GM18508 (cell line): ENCODE results near the gene SEMA7A.

Source experiments
- ATAC-seq: cut with Tn5 transposase; IDR thresholded peaks from one replicate; pipeline ENCODE4 v1.9.1; 2021; ENCODE audit warnings: moderate number of reproducible peaks; ENCODE audit not compliant: insufficient read depth, unreplicated experiment

The SEMA7A gene

DNA sequence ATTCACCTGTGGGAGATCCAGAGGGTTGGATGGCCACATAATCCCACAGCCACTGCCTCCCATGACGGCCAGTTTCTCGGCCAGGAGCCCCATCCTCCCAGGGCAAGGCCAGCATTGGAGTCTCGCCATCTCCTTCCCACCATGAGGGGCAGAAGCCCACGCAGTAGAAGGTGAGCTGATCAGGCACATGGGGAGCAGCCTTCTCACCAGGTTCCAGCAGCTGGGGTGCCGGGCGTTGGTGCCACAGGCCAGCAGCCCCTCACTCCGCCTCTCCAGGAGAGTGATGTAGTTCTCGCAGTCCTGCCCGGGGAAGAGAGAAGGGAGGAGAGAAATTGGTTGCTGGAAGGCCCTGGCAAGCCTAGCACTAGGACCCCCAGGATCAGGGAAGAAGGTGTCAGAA is 16.1 kb downstream of the SEMA7A start:
- no peak for ATAC-seq

- ATAC-seq = no peak
Observed at GRCh38 chr15:74417225-74417624, 16.5 kb downstream of the SEMA7A start.

- ATAC-seq = no peak
Observed at GRCh38 chr15:74415966-74416916, 17.5 kb downstream of the SEMA7A start.

- ATAC-seq = no peak
Observed at GRCh38 chr15:74414603-74415338, 19.0 kb downstream of the SEMA7A start.

DNA sequence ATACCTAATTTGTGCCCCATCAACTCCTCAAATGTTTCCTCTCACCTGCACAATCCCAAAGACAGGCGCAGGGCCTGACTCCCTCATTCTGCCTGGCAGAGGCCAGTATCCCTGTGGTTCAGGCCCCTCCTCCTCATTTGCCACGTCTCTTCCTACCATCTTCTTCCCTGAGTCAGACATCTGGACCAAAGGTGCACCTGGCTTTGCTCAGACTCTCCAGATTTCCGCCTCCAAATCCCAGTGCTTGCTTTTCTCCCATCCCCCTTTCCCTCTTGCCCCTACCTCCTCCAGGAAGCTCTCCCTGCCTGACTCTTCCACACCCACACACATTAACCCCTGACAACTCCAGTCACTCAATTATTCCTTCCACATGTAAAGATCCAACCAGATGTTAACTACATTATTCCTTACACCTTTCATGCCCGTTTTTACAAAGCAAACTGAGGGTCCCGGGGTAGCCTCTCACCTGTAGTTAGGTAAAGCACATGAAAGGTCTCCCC is 19.6 kb downstream of the SEMA7A start:
- no peak for ATAC-seq

GRCh38 chr15:74413350-74414080 is 20.2 kb downstream of the SEMA7A start:
- ATAC-seq = no peak

GRCh38 chr15:74412159-74412558 is 21.6 kb downstream of the SEMA7A start:
- no peak for ATAC-seq

DNA sequence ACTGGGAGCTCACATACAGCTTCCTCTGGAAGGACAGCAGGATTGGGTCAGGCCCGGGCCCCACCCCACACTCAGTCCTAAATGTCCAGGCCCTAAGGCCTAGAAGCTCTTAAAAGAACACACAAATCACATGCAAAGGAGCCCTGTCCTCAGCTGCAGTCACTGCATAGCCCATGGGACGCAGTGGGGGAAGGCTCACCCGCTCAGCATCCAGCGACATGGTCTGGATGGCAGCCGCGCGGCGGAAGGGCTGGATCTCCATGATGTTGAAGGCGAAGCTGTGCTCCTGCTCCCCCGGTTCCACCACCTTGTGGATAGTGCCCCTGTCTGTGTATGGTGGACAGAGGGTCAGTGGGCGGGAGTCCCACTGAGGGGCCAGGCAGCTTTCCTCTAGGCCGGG is 22.1 kb downstream of the SEMA7A start:
- ATAC-seq = no peak

DNA sequence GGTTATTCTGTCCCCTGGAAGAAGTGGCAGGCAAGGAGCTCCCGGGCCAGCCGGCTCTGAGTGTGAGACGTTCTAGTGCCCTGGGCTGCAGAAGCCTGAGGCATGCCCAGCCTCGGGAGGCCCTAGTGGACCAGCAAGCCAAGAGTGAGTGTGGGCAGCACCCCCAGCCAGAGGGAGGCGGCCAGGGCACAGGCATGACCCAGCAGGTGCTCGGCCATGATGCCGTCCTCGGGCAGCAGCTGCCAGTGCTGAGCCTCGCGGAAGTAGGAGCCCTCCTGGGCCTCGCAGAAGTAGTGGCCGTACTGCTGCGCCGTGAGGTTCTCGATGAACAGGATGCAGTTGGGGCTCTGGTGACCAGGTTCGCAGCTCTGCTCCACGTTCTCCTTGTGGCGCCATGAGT is 23.3 kb downstream of the SEMA7A start:
- ATAC-seq = no peak

GRCh38 chr15:74409225-74409624 is 24.5 kb downstream of the SEMA7A start:
- ATAC-seq = no peak

- ATAC-seq = no peak
Observed at GRCh38 chr15:74408815-74409214, 24.9 kb downstream of the SEMA7A start.

DNA sequence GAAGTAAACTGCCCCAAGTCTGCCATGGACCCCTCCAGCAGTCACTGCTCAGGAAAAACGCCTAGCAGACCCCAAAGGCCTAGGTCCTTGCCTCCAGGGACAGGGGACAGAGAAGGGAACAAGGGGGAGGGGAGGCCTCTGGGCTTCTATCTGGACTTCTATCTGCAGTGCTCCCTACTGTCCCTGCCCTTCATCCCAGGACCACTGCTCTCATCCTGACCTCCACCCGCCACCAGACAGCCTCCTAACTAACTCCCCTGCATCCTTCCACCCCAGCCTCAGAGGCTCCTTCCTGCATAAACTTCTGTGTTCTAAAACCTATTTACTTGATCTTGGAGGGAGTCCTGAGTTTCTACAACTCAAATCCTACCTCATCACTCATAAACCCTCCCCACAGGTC is 25.4 kb downstream of the SEMA7A start:
- no peak for ATAC-seq

DNA sequence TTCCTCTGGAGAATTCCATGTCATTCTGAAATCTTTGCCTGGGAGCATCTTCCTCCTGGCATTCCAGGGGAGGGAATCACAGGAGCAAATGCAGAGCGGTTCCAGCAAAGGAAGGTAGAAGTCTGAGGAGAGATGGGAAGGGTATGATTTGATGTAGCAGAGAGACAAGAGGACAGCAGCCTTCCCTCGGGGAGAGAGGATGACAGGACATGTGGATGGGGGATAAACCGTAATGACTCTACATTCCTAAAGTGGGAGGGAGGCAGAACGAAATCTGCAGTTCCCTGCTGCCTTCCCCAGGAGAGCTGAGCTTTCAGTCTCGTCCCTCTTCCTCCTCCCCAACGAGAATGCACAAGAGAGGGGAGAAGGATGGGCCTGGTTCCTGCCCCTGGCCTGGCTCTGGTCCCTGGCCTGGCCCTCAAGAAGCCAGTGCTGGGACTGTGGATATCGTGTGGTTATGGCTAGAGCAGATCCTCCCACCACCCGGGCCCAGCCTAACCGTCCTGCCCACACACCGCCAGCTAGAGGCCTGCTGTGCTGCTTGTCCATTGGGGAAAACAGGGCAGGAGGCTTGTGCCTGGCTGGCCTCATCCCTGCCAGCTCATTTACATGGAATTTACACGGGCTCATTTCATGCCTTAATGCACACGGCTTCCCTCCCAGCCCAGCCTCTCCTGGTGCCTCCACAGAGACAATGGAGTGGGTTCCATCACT is 26.6 kb downstream of the SEMA7A start:
- ATAC-seq = no peak

DNA sequence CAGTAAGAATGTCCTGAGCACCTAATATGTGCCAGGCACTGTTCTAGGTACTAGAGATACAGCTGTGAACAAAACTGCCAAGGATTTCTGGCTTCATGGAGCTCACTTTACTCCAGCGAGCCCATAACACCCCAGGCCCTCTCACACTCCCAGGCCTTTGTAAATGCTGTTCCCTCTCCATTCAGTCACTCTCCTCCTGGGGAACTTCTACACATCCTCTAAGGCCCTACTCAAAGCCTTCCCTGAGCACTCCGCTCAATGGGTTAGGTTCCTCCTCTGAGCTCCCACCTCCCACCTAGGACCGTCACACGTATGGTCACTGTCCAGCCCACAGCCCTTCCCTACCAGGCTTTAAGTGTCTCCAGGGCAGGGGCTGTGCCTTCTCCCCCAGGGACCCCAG is 27.2 kb downstream of the SEMA7A start:
- no peak for ATAC-seq

DNA sequence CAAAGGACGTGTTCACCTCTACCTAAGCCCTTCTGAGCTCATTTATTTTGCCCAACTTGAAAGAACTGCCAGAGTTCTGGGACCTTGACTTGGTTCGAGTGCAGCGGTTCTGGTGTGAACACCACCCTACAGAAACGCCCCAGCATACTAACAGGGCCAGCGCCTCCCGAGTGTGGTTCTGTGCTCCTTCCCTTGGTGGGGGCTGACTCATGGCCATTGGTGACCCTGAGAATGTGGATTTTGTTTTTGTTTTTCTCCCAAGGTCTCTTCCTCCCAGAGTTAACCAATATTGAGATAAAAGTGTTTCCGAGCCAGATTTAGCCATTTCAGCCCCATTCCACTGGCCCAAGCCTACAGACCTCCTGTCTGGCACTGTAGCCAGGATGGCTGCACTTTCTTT is 27.9 kb downstream of the SEMA7A start:
- no peak for ATAC-seq

GRCh38 chr15:74403991-74404563 is 29.7 kb downstream of the SEMA7A start:
- ATAC-seq = no peak

- ATAC-seq = no peak
Observed at GRCh38 chr15:74403588-74403919, 30.2 kb downstream of the SEMA7A start.

DNA sequence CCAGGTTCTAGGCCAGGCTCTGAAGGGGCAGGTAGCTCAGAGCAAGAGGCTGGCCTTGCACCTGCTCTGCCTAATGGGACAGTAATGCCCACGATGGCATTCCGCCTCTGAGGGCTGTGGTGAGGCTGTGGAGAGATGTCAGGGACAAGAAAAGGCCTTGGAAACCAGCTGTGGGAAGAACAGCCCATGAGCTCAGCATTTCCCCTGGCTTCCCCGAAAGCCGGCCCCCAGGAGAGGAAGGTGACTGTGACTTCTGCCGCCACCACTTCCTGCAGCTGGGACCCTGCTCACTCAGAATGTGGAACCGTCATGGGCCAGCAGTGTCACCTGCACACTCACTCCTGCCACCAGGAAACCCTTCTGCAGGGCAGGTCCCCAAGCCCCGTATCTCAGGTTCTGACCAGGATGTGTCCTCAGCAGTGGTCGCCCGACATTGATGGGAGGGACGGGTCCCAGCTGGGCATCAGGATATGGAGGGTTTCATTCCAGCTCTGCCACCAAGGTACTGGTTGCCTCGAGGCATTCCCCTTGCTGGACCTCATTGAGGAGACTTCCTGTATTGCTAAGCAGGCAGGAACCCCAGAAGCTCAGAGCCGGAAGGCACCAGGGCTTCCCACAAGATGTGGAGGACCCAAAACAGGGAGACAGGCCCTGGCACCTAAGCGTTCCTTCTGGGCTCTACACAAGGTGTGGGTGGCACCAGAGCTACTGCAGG is 30.7 kb downstream of the SEMA7A start:
- no peak for ATAC-seq

- no peak for ATAC-seq
Observed at GRCh38 chr15:74402337-74402841, 31.4 kb downstream of the SEMA7A start.
